ENCODE results near the gene KLC3. TPM values are rescaled to one million over a fixed set of nuclear protein-coding genes. Genes with fewer than 3 reads are reported as not detected.

The KLC3 gene
- total RNA-seq, 1 experiment from 2014 or later = 4.8 TPM

- peaks cover 4 to 17% (median 7%) of the 10 kb centered on the region in 3 experiments; a peak in 6 of 7 replicates for H3K36me3 Mint-ChIP-seq (ENCODE audit: insufficient read depth in 1 of 3, low read depth in 3 of 3)
- Histone ChIP-seq H3K9ac (ENCODE audit: extremely low read depth, insufficient read length, low read length) (no peak overlapping the region), H4K5ac (ENCODE audit: insufficient read length, low read depth, low read length) (no peak overlapping the region), H3K79me2 (ENCODE audit: insufficient read depth, low read length) (no peaks in the 10 kb centered on the region), H3K9me3 (ENCODE audit: control insufficient read depth, low read depth, low read length) (no peaks in the 10 kb centered on the region), H2BK5ac (ENCODE audit: insufficient read length, low read length) (no peak overlapping the region), H2BK12ac (ENCODE audit: insufficient read length, low read depth, low read length) (no peak overlapping the region), H3T11ph (ENCODE audit: low read length) (no peak overlapping the region), H2BK15ac (ENCODE audit: low read depth, low read length) (no peak overlapping the region), H3K4me1 (ENCODE audit: insufficient read depth, low read length) (no peaks in the 10 kb centered on the region; the same call in 1 of the 2 replicates), H3K14ac (ENCODE audit: insufficient read depth, low read length) (no peak overlapping the region), H3K27me3 (ENCODE audit: insufficient read depth, low read length) (no peaks in the 10 kb centered on the region; the same call in 1 of the 2 replicates), H3K79me1 (ENCODE audit: insufficient read depth, low read depth, low read length, poor library complexity, severe bottlenecking) (no peaks in the 10 kb centered on the region), H2BK20ac (ENCODE audit: low read depth, low read length, poor library complexity, severe bottlenecking) (no peak overlapping the region), H2AFZ (ENCODE audit: low read length) (no peak overlapping the region), H2BK120ac (ENCODE audit: low read depth, low read length, poor library complexity, severe bottlenecking) (no peak overlapping the region), H3K27ac (ENCODE audit: insufficient read length, low read depth, low read length) (no peak overlapping the region), H3K18ac (ENCODE audit: insufficient read length, low read depth, low read length) (no peak overlapping the region), H4K91ac (ENCODE audit: insufficient read length, low read depth, low read length) (no peak overlapping the region), H3K23ac (ENCODE audit: insufficient read length, low read depth, low read length) (no peak overlapping the region), H3K4ac (ENCODE audit: low read depth, low read length) (no peak overlapping the region), H4K8ac (replicated peaks; ENCODE audit: insufficient read length, low read depth, low read length) (no peak overlapping the region), H3K56ac (ENCODE audit: insufficient read length, low read depth, low read length) (no peak overlapping the region), H2AK5ac (ENCODE audit: insufficient read length, low read length) (no peak overlapping the region), H3K4me2 (ENCODE audit: insufficient read depth, insufficient read length, low read length) (no peak overlapping the region), H3K23me2 (ENCODE audit: insufficient read length, low read depth, low read length, poor library complexity, severe bottlenecking) (no peaks in the 10 kb centered on the region), H4K20me1 (ENCODE audit: control insufficient read depth, insufficient read depth, insufficient read length) (no peaks in the 10 kb centered on the region)
- no peak for TF ChIP-seq CTCF (conservative IDR thresholded peaks at IDR 0.05)
- peaks cover 3 to 9% of the 10 kb centered on the region in 2 experiments; a peak in 2 of 5 replicates for H3K9me3 Mint-ChIP-seq
- DNase-seq = no peak
- no peak overlapping the region for H3K27ac Mint-ChIP-seq
- WGBS (ENCODE audit: extremely low coverage, insufficient read length, low lambda C conversion rate) = no CpG with 5 or more reads among the region's 4 CpGs
- H3K4me3 Mint-ChIP-seq = no peak overlapping the region; a peak in 1 of 5 replicates
- peaks cover 15 to 24% of the 10 kb centered on the region in 2 experiments for H3K4me1 Mint-ChIP-seq
- H3K27me3 Mint-ChIP-seq (ENCODE audit: low read depth) = peaks cover 39% of the 10 kb centered on the region
Measured at GRCh38 chr19:45304141-45304926, 36.2 kb upstream of the KLC3 start.

All from H9 (cell line).